ENCODE results near the gene CENATAC. TPM values are rescaled to one million over a fixed set of nuclear protein-coding genes. Genes with fewer than 3 reads are reported as not detected.
"Not testable (repeated sequence)": the region's sequence is repeated elsewhere in the genome, so short reads cannot be mapped to it uniquely, and the experiment has no call there.

CENATAC gene
- total RNA-seq, 1 experiment from 2014 or later = 185 TPM

- no peaks in the 10 kb centered on the region for H3K4me1 Mint-ChIP-seq (ENCODE audit: low read depth, unreplicated experiment)
- DNase-seq = no peak
- H3K9me3 Mint-ChIP-seq (ENCODE audit: unreplicated experiment) = no peaks in the 10 kb centered on the region
- no peak for TF ChIP-seq CTCF (IDR thresholded peaks at IDR 0.05; ENCODE audit: insufficient read depth in 1 of 2, low read depth in 1 of 2, low read length in 1 of 2, severe bottlenecking in 1 of 2, unreplicated experiment in 1 of 2)
- Histone ChIP-seq H3K36me3 (ENCODE audit: control insufficient read depth, insufficient read depth, low read length) (no peaks in the 10 kb centered on the region), H3K4me3 (ENCODE audit: low read depth, low read length) (no peak overlapping the region), H3K9me3 (0 out of 2 replicates have a peak, but pooled peaks cover 4% of the 10 kb centered on the region), H3K4me1 (no peaks in the 10 kb centered on the region), H3K27me3 (replicated peaks; ENCODE audit: control insufficient read depth, insufficient read depth, low read length) (no peaks in the 10 kb centered on the region)
- no peak overlapping the region for H3K4me3 Mint-ChIP-seq (ENCODE audit: unreplicated experiment)
- ChIA-PET CTCF (interaction anchor here (0.7 kb wide), 1 partner anchor 9 kb away, joined by 3 read pairs; no protein-coding TSS in a partner anchor), POLR2A (no interaction called here)
- H3K27ac Mint-ChIP-seq (ENCODE audit: unreplicated experiment) = no peak overlapping the region
- no peaks in the 10 kb centered on the region for H3K27me3 Mint-ChIP-seq (ENCODE audit: insufficient read depth, unreplicated experiment)
- peaks cover 9% of the 10 kb centered on the region for H3K36me3 Mint-ChIP-seq (ENCODE audit: insufficient read depth, unreplicated experiment)
- BruUV-seq (replicated peaks) = no TSS peak
- intact Hi-C loops (cut with micrococcal nuclease; ENCODE audit: unreplicated experiment) = no loop called here
Observed at GRCh38 chr11:118988280-118988679, 9.7 kb upstream of the CENATAC start.

- POLR2A ChIA-PET; H3K9me3 Mint-ChIP-seq (ENCODE audit: unreplicated experiment); H3K36me3 Mint-ChIP-seq (ENCODE audit: insufficient read depth, unreplicated experiment); H3K4me1 ChIP-seq; H3K27me3 Mint-ChIP-seq (ENCODE audit: insufficient read depth, unreplicated experiment); H3K4me1 Mint-ChIP-seq (ENCODE audit: low read depth, unreplicated experiment); H3K4me3 ChIP-seq (ENCODE audit: low read depth, low read length); H3K4me3 Mint-ChIP-seq (ENCODE audit: unreplicated experiment); H3K27me3 ChIP-seq (replicated peaks; ENCODE audit: control insufficient read depth, insufficient read depth, low read length); DNase-seq; H3K27ac Mint-ChIP-seq (ENCODE audit: unreplicated experiment); H3K9me3 ChIP-seq; BruUV-seq (replicated peaks); H3K36me3 ChIP-seq (ENCODE audit: control insufficient read depth, insufficient read depth, low read length); CTCF ChIA-PET; intact Hi-C loops (cut with micrococcal nuclease; ENCODE audit: unreplicated experiment): not testable (repeated sequence)
Observed at GRCh38 chr11:118991486-118992038, 6.4 kb upstream of the CENATAC start.

DNA sequence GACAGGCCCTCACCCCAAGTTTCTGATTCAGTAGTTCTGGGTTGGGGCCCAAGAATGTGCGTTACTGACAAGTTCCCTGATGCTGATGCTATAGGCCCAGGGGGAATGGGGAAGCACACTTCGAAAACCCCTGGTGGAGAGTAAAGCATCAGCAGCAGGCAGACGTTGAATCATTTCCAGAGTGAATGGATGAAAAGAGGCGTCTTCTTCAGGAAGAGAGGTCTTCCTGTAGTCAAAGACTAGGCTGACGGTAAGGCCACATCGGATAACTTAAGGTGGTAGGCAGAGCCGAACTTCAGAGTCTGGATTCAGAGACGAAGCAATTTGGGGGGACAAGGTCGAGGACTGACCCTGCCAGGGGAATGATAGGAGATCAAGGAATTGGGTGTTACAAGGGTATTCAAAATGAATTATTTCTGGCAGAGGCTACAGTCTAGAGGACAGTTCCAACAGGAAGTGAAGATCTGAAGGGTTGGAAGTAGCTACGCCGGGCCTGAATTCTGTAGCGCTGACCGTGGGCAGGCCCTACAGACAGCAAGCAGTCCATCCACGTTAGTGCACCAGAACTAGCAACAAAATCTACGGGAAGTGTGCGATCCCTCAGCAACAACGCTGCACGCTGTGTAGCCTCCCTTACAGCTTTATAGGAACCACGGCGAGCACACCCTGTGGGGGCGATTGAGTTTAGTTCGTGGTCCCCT is 862 bp upstream of the CENATAC start:
- peak; percentile 28 to 29 for TF ChIP-seq CTCF (IDR thresholded peaks at IDR 0.05; ENCODE audit: insufficient read depth in 1 of 2, low read depth in 1 of 2, low read length in 1 of 2, severe bottlenecking in 1 of 2, unreplicated experiment in 1 of 2)
- H3K27ac Mint-ChIP-seq (ENCODE audit: unreplicated experiment) = peak overlapping the region; percentile 94
- TSS peak; percentile 19 for BruUV-seq (replicated peaks)
- H3K36me3 ChIP-seq (ENCODE audit: control insufficient read depth, insufficient read depth, low read length) = 0 out of 2 replicates have a peak, but pooled peaks cover 10% of the 10 kb centered on the region
- peaks cover 46% of the 10 kb centered on the region for H3K36me3 Mint-ChIP-seq (ENCODE audit: insufficient read depth, unreplicated experiment)
- H3K27me3 Mint-ChIP-seq (ENCODE audit: insufficient read depth, unreplicated experiment) = no peaks in the 10 kb centered on the region
- H3K4me1 Mint-ChIP-seq (ENCODE audit: low read depth, unreplicated experiment) = peaks cover 24% of the 10 kb centered on the region
- intact Hi-C loops (cut with micrococcal nuclease; ENCODE audit: unreplicated experiment) = no loop called here
- H3K4me3 ChIP-seq (ENCODE audit: low read depth, low read length) = peak overlapping the region; percentile 75
- H3K9me3 ChIP-seq = 0 out of 2 replicates have a peak, but pooled peaks cover 4% of the 10 kb centered on the region
- H3K4me3 Mint-ChIP-seq (ENCODE audit: unreplicated experiment) = peak overlapping the region; percentile 96
- no peaks in the 10 kb centered on the region for H3K27me3 ChIP-seq (replicated peaks; ENCODE audit: control insufficient read depth, insufficient read depth, low read length)
- H3K4me1 ChIP-seq = peaks cover 17% of the 10 kb centered on the region
- DNase-seq = peak in 1 of 2 experiments; percentile 41
- CTCF ChIA-PET = interaction anchor here (0.6 to 1.2 kb wide), 4 partner anchors 9 to 351 kb away, joined by 3 read pairs; no protein-coding TSS in a partner anchor
- POLR2A ChIA-PET = interaction anchor here (0.5 to 2.6 kb wide), 17 partner anchors 18 to 376 kb away, joined by 3 to 24 read pairs (median 5); partner anchors contain the start of genes DDX6, DPAGT1, RPS25 and TRAPPC4
- H3K9me3 Mint-ChIP-seq (ENCODE audit: unreplicated experiment) = no peaks in the 10 kb centered on the region

Measured in Caco-2 (cell line).